Stimulated activated CD4-positive, alpha-beta T cell treated with anti-CD3 and anti-CD28 coated beads, Interleukin-2, amount 100 ng/mL, for 48 hours (primary cell): ENCODE data around the gene SEMA7A.
"Not testable (repeated sequence)": the region's sequence is repeated elsewhere in the genome, so short reads cannot be mapped to it uniquely, and the experiment has no call there.

Experiments used
- DNase-seq, 2 donors: peaks; one replicate each; pipeline ENCODE4 v3.0.0-alpha.2; 2020

Gene SEMA7A

DNA sequence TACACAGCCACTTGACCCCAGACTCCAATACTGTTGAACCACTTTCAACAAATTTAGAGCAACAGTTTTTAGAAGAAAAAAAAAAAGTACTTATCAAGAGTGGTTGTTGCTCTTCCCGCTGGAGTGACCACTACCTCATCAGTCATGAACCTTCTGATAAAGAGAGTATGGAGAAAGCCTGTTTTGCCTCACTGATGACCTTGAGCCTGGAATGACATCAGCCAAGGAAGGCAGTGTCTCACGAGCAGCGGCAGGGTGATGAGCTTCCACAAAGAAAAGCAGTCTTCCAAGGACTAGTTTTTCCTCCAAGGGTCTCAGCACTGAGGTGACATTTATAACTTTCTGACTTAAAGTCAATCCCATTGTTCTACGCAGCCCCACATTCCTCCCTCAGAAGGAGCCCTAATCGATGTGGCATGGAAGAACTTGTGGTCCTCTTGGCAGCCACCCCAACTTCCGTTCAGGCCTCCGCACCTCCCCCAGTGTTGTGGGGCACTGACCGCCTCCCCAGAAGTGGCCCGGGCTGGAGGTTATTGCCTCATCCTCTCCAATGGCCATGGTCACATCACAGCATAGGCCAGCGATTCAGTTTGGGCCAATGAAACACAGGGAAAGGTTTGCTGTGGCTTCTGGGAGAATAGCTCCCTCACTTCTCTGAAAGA lies 64.5 kb downstream of the SEMA7A start:
- no peak for DNase-seq

DNA sequence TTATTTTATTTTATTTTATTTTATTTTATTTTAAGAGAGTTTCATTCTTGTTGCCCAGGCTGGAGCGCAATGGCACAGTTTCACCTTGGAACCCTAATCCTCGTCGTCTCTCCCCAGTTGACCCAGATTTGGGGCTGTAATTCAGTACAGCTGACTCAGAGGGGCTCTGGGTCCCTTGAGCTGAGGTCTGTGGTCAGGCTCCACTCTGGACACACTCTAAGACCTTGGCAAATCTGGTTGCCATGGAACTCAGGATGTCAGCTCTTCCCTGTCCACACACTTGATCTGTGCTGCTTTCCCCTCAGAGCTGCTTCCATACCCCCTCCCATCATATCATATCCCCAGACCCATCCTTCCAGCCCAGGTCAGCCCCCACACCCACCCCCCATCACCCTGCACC lies 65.6 kb downstream of the SEMA7A start:
- no peak for DNase-seq

DNA sequence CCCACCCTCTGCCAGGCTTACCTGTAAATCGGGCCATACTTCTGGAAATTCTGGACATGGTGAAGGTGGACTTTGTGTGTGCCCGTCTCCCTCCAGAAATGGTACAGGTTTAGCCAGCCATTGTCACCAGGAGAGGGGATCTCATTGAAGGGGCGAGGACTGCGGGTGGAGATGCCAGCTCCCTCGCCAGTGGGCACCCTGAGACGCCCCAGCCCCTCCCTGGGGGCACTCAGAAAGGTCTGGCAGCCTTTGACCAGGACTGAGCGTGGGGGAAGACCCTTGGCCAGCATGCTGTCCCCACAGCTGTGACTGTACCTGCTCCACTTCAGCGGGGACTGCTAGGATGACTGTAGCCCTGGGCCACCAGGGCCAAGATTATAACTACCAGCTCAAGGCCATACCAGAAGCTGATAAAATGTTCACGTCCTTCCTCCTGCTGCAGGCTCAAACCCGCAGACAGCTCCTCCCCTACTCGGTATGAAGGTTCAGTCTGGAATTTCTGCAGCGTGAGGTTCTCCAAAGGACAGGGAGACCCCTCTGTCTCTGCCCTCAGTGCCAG lies 66.4 kb downstream of the SEMA7A start, which contains the start of gene CYP11A1:
TSS of gene CYP11A1 (minus strand) at position 351 of the 559 bp plus-strand sequence. CDS start at position 290, 61 bp downstream.
- DNase-seq, result no peak

DNA sequence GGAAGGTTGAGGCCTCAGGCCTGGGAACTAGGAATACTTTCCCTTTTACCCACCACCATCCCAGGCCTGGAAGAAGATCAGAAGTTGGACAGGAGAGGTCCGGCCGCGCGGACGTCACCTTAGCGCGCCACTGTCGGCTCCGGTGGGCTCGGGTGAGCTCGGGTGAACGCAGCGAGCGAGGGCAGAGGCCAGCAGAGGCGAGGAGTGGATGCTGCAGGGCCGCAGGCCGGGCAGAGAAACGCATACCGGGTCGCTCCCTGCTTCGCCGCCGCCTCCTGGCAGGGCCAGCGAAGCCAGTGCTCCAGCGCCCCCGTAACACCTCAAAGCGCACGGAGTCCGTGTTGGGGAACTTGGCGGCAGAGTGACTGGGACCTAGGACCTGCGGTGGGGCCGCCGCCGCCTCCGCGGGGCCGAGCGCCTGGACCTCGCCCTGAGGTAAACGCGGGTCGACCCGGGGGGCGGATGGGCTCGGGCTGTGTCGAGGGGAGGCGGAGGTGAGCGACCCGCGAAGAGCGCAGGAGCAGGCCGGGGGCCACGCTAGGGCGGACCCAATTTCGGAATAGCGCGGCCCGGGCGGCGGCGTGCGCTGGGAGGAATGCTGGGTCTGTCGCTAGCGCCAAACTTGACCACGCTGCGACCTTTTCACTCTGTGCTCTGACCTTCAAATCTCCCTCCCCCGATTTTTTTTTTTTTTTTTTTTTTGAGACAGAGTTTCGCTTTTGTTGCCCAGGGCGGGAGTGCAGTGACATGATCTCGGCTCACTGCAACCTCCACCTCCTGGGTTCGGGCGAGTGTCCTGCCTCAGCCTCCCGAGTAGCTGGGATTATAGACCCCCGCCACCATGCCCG lies 67.9 kb downstream of the SEMA7A start:
- no peak for DNase-seq

DNA sequence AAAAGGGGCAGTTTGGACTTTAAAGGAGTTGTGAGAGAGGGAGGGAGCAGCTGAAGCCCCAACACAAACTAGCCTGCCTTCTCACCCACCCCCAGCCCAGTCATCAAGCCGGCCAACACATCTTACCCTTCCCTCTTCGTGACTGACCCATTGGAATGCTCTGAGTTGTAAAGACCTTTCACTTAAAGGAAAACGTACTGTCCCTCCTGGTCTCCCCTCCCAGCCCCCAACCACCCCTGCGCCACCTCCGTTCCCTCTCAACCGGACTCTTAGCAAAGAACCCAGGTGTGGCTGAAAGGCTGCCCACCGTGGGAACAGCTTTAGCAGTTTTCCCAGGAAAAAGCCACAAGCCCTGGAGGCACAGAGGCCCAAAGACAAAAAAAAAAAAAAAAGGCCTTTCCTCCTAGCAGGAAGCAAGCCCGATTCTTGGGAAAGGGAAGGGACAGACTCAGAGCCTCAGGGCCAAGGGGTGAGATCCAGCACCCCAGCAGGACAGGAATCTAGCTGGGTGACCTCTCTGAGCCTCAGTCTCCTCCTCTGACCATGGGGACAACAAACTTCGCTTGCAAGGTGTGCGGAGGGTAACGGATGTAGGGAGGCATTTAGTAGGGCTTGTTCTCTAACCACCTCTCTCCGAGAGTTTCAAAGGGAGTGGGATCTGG lies 68.7 kb downstream of the SEMA7A start:
- no peak for DNase-seq

DNA sequence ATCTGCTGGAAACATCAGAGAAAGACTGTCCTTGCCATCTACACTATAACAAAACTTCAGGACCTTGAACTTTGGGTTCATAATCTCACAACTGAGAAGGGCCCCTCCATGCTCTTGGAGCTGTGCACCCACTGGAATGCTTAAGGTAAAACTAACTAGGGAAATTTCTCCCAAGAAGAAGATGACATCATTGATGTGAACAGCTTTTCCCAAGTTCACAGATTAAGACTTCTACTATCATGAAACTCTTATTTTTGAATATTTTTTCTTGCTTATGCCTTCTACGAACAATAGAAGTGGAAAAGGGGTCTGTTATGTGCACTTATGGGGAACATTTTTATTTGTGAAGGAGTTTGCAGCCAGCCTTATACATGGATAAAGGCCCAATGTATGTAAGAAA lies 71.3 kb downstream of the SEMA7A start:
- DNase-seq, result no peak

DNA sequence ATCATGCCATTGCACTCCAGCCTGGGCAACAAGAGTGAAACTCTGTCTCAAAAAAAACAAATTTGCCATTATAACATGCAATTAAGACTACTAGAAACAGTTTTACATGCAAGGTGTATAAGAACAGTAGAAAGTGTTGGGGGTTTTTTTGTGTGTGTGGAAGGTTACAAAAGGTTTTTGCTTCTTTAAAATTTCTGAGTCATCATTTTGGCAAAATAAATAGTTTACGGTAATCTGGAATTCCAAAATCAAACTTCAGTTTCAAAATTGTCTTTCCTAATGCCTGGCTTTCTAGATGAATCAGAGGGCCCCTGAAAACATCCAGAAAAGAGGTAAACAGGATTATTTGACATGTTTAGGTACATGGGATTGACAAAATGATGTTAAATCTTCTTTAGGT lies 72.9 kb downstream of the SEMA7A start:
- not testable (repeated sequence) for DNase-seq

DNA sequence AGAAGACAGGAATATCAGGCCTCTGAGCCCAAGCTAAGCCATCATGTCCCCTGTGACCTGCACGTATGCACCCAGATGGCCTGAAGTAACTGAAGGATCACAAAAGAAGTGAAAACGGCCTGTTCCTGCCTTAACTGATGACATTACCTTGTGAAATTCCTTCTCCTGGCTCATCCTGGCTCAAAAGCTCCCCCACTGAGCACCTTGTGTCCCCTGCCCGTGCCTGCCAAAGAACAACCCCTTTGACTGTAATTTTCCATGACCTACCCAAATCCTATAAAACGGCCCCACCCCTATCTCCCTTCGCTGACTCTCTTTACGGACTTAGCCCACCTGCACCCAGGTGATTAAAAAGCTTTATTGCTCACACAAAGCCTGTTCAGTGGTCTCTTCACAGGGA lies 74.4 kb downstream of the SEMA7A start:
- DNase-seq, result not testable (repeated sequence)
